ENCODE data around the gene RMI2.

RMI2 gene

DNA sequence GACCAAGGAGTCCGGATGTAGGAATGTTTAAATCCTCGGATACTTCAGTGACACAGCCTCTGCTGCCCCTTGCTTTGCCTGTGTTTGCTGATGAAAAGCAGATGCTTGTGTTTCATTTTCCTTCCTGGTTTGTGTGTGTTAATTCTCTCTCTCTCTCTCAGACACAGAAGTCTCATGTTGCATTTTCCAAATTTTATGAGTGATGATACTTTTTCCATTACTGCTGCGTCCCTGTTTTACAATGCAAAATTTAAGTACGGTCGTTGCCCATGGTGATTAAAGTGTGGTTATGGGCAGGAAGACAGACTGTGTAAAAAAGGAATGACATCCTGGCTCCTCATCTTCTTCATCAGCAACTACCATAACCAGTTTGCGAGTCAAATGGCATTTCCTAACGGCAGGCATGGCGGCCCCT, 5.7 kb downstream of the RMI2 start:
- in situ Hi-C loops (cut with HindIII; ENCODE audit: low sequenced_read_pairs): loop anchor here (5.0 to 25.0 kb wide), 5 partner anchors 39 to 399 kb away; partner anchors contain the start of gene TNP2

DNA sequence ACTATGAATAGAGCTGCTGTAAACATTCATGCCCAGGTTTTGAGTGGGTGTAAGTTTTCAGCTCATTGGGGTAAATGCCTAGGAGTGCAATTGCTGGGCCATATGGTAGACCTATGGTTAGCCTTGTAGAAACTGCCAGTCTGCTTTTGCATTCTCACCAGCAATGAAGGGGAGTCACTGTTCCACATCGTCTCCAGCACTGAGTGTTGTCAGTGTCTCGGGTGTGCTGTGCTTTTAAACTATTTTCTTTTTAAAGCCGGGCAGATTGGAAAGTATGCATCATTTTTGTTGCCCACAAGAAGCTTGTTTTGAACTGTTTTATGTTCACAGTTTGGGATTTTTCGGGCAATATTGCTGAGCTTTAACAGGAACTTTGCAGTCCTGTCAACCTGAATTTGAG, 7.9 kb downstream of the RMI2 start:
- in situ Hi-C loops (cut with HindIII; ENCODE audit: low sequenced_read_pairs): loop anchor here (5.0 to 25.0 kb wide), 5 partner anchors 41 to 401 kb away; partner anchors contain the start of gene TNP2

DNA sequence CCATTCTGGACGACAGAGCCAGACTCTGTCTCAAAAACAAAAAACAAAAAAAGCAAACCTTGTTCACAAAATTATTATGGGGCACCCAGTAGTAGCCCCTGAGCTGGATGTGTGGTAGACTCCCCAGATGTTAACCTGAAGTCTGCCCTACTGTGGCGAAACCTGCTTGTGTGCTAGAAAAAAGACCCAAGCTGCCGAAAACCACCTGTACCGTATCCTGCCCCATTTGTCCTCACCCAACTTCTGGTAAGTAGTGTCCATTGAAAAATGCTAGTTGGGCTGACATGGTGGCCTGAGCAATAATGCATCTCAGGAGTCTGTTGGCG, 9.1 kb downstream of the RMI2 start:
- in situ Hi-C loops (cut with HindIII; ENCODE audit: low sequenced_read_pairs): loop anchor here (5.0 to 25.0 kb wide), 5 partner anchors 42 to 402 kb away; partner anchors contain the start of gene TNP2

DNA sequence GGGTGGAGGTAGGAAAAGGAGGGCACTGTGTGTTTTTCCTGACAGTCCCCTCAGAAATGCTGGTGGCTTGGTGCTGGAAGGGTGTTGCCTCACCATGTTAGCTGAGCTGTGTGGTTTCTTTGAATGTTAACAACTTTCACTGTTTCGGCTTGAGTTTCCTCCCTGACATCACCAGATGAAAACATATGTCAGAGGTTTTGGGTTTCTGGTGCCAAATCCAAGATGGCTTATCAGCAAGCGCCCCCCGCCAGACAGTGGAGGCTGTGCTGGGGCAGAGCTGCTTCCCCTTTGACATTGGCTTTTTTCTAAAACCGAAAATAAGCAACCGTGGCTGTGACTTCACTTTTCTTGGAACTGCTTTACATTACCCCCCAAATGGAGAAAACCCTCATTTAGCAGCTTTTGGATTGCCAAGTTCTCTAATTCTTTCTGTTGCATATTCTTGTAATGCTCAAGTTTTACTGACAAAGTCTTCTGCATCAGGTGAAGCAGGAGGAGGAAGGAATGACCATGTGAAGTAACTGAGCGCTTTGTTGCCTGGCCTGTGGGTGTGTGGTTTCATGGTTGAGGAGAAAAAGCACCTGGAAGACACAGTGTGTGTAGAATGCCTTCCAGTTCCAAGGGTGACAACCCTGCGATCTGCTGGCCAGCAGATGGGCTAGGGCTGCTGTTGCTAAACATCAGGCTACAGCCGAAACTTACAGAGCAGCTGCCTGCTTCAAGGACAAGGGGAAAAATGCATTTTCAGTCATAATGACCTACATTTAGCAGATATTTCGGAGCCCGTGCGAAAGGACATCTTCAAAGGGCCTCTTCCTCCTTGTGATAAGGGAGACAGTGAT, 9.7 kb downstream of the RMI2 start:
- in situ Hi-C loops (cut with HindIII; ENCODE audit: low sequenced_read_pairs): loop anchor here (5.0 to 25.0 kb wide), 5 partner anchors 43 to 403 kb away; partner anchors contain the start of gene TNP2

DNA sequence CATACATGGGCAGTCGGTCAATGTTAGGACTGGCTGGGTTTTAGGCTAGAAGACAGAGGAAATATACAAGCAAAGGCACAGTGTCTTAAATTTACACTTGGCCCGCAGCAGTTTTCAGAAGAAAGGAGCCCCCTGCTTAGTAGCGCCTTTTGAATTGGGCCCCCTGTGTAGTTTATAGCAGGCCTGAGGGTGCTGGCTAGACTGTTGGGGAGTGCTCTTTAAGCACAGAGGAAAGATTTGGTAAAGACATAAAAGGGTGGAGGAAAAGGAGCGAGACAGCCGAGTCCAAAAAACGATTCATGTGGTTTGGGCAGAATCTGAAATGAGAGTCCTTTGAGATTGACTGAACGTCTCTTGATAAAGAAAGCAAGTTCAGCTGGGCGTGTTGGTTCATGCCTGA, 10.6 kb downstream of the RMI2 start:
- in situ Hi-C loops (cut with HindIII; ENCODE audit: low sequenced_read_pairs): loop anchor here (10.0 to 25.0 kb wide), 2 partner anchors 269 to 371 kb away; no protein-coding TSS in a partner anchor

DNA sequence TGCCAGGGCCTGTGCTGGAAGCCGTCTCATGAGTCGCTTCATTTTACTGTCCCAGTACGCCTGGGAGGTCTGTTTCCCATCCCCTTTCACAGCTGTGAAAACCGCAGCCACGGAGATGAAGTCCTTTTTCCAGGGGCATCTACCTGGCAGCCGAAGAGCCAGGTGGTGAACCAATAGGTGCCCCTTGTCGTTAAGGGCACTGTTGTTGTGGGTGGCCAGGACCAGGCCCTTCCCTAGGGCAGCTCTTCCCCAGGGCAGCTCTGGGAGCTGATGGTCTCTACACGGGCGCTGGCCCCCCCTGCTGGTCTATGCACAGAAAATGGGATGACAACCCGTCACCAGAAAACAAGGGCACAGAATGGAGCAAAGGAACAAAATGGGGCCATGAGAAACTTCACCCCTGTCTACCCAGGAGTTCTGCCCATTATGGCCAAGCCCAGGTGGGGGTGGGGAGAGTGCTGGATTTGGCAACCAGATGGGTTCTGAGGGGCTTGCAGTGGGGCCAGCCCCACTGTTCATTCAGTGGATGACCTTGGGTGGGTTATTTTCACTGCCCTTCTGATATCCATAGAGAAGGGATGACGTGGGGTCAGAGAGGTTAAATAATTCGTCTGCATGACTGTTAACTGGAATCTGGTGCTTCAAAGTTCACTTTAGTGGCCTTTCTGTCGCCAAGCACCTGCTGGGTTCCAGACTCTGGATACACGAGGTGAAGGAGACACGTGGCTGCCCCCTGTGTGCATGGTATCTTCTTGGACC, 11.5 kb downstream of the RMI2 start:
- in situ Hi-C loops (cut with HindIII; ENCODE audit: low sequenced_read_pairs): loop anchor here (10.0 to 25.0 kb wide), 2 partner anchors 269 to 372 kb away; no protein-coding TSS in a partner anchor

DNA sequence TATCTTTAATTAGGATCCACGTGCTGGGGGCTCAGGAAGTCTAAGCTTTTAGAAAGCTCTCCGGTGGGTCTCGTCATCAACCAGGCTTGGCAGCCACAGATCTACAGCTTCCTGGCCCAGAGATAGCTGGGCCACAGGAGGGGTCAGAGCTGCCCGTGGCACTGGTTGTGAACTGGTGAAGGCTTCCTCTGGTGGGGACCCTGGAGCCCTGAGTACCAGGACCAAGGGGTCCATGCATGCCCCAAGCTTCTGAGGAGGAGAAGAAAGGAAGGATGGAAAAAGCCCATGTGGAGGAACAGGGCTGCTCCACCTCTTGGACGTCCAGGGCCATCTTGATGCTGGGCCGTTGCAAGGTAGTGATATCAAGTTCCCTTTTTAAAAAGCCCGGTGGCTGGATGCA, 13.3 kb downstream of the RMI2 start:
- in situ Hi-C loops (cut with HindIII; ENCODE audit: low sequenced_read_pairs): loop anchor here (10.0 to 25.0 kb wide), 2 partner anchors 271 to 374 kb away; no protein-coding TSS in a partner anchor

DNA sequence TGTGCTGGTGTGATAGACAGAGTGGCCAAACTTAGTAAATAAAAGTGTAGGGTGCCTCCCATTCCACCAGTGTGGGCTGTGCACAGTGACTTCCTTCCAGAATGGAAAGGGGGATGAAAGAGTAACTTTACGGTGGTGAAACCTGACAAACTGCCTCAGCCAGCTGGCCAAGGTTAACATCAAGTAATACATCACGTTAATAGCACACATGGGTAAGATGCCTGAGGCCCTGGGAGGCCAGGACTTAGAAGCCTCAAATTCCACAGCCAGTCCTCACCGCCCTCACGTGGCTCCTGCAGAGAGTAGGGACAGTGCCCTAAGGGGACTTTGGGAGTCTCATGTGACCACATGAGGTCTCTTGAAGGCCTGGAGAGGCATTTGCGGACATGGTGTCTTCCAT, 14.1 kb downstream of the RMI2 start:
- in situ Hi-C loops (cut with HindIII; ENCODE audit: low sequenced_read_pairs): loop anchor here (10.0 to 25.0 kb wide), 2 partner anchors 272 to 375 kb away; no protein-coding TSS in a partner anchor

DNA sequence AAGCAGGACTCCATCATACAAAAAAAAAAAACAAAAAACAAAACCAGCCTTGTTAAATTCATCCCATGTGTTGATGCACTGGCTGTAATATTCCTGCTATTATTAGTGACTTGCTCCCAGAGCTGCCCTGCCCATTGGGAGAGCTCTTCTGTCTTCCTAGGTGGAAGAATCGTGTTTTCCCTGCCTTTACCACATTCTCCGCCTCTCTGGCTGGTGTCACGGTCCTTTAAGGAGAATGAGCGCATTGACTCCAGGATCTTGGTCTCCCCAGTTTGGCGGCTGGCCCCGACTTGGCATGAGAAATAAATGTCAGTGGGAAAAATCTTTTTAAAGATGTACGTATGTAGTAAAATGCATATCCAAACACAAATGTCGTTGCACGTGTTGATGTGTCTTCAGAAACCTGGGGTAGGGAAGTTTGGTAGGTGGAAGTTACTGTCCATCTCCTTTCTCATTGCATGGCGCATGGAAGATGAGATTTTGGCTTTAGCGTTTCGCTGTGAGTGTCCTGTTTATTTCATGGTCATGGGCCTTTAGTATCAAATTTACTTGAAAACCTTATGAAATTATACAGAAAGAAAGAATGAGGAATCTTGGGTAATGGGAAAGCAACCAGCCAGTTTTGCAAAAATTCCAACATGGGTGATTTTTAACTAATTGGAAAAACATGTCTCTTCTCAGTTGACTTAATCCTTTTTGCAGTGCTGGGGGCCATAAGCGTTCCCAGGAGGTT, 15.5 kb downstream of the RMI2 start:
- in situ Hi-C loops (cut with HindIII; ENCODE audit: low sequenced_read_pairs): loop anchor here (25.0 kb wide), 1 partner anchor 274 kb away; no protein-coding TSS in a partner anchor

DNA sequence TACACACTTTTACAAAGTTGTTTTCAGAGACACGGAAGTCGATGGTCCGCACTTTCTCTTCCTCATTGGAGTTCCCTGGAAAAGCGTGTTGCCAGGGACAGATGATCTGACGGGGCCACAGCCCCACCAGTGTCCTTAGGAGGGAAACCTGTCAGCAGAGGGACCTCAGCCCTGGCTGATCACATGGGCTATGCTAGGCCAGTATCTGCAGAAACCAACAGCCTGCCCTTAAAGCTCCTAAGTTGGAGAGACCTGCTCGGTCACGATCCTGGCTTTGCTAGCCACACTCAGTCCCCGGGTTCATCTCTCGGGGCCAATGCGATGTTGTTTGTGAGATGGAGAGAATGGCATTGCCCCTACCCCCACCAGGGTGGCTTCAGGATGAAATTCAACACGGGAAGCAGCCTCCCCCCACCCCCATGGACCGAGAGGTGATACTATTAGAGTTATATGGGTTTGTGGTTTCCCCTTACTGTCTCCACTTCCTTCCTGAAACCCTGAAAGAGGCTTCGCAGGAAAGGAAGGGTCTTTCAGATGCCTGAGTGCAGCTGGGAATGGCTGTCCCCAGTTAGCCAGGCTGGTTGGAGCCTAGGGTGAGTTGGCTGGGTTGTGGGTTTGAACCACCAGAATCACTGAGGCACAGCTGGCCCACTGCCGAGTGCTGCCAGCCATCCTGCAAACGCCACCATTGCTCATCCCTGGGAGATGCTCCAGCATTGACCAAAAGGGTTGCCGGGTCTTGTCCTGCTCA, 16.6 kb downstream of the RMI2 start:
- in situ Hi-C loops (cut with HindIII; ENCODE audit: low sequenced_read_pairs): loop anchor here (25.0 kb wide), 1 partner anchor 275 kb away; no protein-coding TSS in a partner anchor

DNA sequence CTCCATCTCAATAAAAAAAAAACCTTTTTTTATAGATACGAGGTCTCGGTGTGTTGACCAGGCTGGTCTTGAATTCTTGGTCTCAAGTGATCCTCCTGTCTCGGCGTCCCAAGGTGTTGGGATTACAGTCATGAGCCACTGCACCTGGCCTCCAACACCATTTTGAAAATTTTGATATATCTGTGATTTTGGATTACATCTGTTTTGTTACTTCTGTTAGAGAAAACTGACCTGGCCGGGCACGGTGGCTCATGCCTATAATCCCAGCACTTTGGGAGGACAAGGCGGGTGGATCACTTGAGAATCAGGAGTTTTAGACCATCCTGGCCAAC, 18.6 kb downstream of the RMI2 start:
- in situ Hi-C loops (cut with HindIII; ENCODE audit: low sequenced_read_pairs): loop anchor here (25.0 kb wide), 1 partner anchor 277 kb away; no protein-coding TSS in a partner anchor

DNA sequence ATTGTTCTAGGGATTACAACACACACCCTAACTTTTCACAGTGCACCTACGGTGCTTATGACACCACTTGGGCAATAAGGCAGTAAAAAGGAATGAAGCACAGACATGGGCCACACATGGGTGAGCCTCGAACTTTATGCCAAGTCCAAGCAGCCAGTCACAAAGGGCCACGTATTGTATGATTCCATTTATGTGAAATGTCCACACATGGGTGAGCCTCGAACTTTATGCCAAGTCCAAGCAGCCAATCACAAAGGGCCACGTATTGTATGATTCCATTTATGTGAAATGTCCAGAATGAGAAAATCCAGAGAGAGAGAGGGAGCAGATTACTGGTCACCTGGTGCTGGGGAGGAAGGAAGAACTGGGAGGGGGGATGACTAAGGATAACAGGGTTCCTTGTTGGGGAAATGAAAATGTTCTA, 22.2 kb downstream of the RMI2 start:
- in situ Hi-C loops (cut with HindIII; ENCODE audit: low sequenced_read_pairs): loop anchor here (25.0 kb wide), 1 partner anchor 280 kb away; no protein-coding TSS in a partner anchor

DNA sequence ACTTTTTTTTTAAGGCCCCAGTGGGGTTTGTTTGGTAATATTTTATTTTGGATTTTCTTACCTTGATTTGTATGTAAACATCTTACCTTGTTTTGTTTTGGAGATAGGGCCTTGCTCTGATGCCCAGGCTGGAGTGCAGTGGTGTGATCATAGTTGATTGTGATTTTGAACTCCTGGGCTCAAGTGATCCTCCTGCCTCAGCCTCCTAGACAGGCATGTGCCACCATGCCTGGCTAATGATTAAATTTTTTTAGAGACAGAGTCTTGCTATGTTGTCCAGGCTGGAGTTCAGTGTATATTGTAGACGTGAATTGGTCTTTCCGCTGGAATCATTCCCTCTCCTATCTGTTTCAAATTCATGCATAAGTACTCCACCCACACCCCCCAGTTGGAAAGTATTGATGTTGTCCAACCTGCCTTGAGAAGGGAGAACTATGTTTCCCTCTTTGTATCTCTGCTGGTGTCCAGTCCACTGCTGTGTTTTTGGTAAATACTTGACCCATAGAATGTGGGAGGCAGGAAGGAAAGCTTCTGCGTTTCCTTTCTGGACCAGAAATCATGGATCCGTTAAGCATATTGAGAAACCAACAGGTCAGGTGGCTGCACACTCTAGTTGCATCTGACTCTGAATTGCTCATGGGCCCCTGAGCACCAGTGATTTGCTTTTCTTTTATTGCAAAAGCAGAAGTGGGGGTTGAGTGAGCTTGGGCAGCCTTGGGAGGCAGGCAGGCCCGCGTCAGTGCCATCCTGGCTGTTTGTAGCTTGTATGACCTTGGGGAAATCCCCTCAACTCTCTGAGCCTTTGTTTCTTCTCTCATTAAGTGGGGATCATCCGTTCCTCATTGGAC, 25.0 kb downstream of the RMI2 start:
- in situ Hi-C loops (cut with HindIII; ENCODE audit: low sequenced_read_pairs): loop anchor here (25.0 kb wide), 1 partner anchor 283 kb away; no protein-coding TSS in a partner anchor

DNA sequence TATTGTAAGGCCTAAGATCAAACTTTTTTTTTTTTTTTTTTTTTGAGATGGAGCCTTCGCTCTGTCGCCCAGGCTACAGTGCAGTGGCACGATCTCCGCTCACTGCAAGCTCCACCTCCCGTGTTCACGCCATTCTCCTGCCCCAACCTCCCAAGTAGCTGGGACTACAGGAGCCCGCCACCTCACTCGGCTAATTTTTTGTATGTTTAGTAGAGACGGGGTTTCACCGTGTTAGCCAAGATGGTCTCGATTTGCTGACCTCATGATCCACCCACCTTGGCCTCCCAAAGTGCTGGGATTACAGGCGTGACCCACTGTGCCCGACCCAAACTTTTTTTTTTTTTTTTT, 25.6 kb downstream of the RMI2 start:
- in situ Hi-C loops (cut with HindIII; ENCODE audit: low sequenced_read_pairs): loop anchor here (25.0 kb wide), 1 partner anchor 284 kb away; no protein-coding TSS in a partner anchor

DNA sequence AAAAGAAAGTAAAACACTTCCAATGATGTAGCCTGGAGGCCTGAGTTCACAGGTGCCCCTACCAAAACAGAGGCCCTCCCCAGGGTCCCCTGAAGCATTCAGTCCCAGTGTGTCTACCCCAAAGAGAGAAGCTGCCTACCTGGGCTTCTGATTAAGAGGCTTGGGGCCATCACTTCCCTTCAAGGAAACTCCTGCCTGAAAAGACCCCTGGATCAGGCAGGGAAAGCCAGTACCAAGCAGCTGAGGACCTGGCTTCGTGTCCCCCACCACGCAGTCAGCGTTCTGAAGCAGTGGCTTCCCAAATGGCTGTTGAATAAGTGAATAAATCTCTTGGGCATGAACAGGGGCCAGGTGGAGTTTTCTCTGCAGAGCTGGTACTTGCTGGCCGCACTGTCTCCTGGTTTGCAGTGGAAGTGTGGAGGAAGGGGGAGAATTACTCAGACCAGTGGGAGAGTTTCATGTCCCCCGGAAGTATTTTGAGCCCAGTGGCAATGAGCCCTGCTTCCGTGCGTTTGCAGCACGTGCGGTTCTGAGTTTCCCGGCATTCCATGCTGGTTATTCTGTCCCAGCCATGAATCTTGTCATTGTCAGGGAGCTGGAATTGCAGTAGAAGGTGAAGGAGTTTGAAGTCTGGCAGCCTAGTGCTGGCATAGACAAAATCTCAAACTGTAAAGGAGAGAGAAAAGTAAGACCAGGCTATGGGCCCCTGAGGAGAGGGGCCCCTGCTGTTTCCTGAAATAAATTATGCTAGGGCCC, 27.0 kb downstream of the RMI2 start:
- in situ Hi-C loops (cut with HindIII; ENCODE audit: low sequenced_read_pairs): loop anchor here (25.0 kb wide), 1 partner anchor 285 kb away; no protein-coding TSS in a partner anchor

DNA sequence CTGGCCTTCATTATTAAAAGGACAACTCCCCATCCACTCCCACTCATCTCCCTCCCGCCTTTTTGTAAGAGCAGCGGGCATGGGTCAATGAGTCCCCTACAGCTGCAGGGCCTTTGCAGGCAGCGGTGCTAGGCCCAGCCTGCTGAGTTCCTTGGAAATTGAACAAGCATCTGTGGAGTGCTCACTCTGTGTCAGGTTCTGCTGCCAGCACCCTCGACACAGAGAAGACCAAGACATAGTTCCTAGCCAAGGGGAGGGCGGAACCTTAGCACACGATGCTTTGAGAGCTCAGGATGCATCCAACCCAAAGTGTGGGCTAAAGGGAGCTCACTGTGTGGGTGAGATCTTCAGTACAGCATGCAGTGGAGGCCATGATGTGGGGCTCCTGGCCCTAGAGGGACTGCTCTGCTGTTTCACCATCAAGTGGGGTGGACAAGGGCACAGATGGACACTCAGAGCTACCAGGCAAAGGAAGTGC, 27.6 kb downstream of the RMI2 start:
- in situ Hi-C loops (cut with HindIII; ENCODE audit: low sequenced_read_pairs): loop anchor here (25.0 kb wide), 1 partner anchor 286 kb away; no protein-coding TSS in a partner anchor

DNA sequence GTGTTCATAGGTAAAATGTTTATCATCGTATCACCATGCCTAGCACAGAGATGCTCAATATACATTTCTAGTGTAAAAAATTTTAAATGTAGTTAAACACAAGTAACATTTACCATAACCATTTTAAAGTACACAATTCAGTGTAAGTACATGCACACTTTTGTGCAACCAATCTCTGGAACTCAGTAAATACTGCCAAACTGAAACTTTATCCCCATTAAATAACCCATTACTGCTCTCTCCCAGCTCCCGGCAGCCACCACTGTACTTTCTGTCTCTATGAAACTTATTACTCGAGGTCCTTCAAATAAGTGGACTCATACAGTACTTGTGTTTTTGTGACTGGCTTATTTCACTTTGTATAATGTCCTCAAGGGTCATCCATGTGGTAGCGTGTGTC, 29.0 kb downstream of the RMI2 start:
- in situ Hi-C loops (cut with HindIII; ENCODE audit: low sequenced_read_pairs): loop anchor here (25.0 kb wide), 1 partner anchor 287 kb away; no protein-coding TSS in a partner anchor

DNA sequence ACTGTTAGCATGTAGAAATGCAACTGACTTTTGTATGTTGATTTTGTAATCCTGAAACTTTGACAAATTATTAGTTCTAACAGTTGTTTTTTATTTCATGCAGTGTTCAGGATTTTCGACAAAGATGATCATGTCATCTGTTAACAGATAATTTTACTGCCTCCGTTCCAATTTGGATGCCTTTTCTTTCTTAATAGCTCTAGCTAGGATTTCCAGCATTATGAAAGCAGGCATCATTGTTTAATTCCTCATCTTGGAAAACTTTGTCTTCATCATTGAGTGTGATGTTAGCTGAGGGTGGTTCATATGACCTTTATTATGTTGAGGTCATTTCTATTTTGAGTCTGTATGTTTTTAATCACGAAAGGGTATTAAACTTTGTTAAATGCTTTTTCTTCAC, 31.9 kb downstream of the RMI2 start:
- in situ Hi-C loops (cut with HindIII; ENCODE audit: low sequenced_read_pairs): no loop called here

All from endothelial cell of hepatic sinusoid (primary cell).